PC-9 (cell line): ENCODE data around the gene ENAM.

Experiments used
- EZH2 ChIP-seq: fragments of 200-600 bp; sonication (generic); IDR thresholded peaks from 2 replicates; pipeline ENCODE4 v1.8.0; 2017; ENCODE audit warnings: antibody characterized with exemption, low read depth
- TF ChIP-seq, protein P1 (sequence below): fragments of 200-600 bp; sonication (generic); conservative IDR thresholded peaks from 2 replicates; pipeline ENCODE4 v1.6.1; 2017; ENCODE audit warnings: mixed run types, antibody characterized with exemption, mild to moderate bottlenecking, moderate library complexity

DNA sequence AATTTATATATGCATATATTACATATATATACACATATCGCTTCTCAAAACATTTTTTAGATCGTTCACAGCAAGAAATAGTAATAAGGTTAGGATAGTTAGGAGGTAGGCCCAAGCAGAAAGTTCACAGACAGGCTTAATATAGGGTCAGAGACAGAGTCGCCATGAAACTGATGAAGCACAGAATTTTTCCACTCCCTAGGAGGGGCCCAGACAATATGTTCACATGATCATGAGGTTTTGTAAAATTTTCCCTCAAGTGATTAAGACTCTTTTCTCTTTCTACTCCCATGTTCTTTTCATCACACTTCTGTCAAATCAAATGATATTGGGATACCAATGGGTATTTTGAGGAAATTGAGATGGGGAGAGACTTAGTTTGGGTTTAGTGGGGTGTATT is 5.2 kb upstream of the ENAM start:
- TF ChIP-seq, protein P1, sequence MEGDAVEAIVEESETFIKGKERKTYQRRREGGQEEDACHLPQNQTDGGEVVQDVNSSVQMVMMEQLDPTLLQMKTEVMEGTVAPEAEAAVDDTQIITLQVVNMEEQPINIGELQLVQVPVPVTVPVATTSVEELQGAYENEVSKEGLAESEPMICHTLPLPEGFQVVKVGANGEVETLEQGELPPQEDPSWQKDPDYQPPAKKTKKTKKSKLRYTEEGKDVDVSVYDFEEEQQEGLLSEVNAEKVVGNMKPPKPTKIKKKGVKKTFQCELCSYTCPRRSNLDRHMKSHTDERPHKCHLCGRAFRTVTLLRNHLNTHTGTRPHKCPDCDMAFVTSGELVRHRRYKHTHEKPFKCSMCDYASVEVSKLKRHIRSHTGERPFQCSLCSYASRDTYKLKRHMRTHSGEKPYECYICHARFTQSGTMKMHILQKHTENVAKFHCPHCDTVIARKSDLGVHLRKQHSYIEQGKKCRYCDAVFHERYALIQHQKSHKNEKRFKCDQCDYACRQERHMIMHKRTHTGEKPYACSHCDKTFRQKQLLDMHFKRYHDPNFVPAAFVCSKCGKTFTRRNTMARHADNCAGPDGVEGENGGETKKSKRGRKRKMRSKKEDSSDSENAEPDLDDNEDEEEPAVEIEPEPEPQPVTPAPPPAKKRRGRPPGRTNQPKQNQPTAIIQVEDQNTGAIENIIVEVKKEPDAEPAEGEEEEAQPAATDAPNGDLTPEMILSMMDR: no peak
- TF ChIP-seq EZH2: no peak
